A549 treated with DMSO at 1 μM for 4 hours (cell line): ENCODE data around the gene GLDN. TPM values are rescaled to one million over a fixed set of nuclear protein-coding genes. Genes with fewer than 3 reads are reported as not detected.

Experiments
- total RNA-seq: library from RNA; stranded (reverse); fragments of 200-300 nt; extraction: Qiagen RNA extraction; gene quantifications from 5 replicates; pipeline ENCODE4 v1.2.3, GENCODE V29; 2022; ENCODE audit warnings: low read depth

Gene GLDN
- 0.01 to 0.18 TPM (median 0.05 TPM) in 3 of 5 replicates, not detected in the others for total RNA-seq

GRCh38 chr15:51341366-51342226 lies at the start of gene GLDN:
TSS of gene GLDN (plus strand) at chr15:51341655. CDS start at chr15:51341685, 30 bp downstream.

GRCh38 chr15:51338496-51338895 lies 3.0 kb upstream of the GLDN start, which contains the start of gene CYP19A1:
TSS of gene CYP19A1 (minus strand) at chr15:51338596. CDS start at chr15:51242912, 95,684 bp downstream.

Other genes starting within 250 kb of the GLDN start
- gene TNFAIP8L3, start 246.7 kb upstream of the GLDN start, total RNA-seq = 4.3 to 7.1 TPM (median 5.6 TPM) in 5 replicates
- gene CYP19A1, start 3.1 kb upstream of the GLDN start, total RNA-seq = 0.06 to 0.25 TPM (median 0.10 TPM) in 4 of 5 replicates, not detected in the other